Choroid plexus epithelial cell (primary cell): ENCODE results near the gene TMEM212.

Source experiments
- DNase-seq: peaks from one replicate; pipeline ENCODE4 v3.0.0-alpha.2; 2010; ENCODE audit warnings: low read depth
- H3K4me3 ChIP-seq: 2 replicates; pipeline ENCODE4 v1.5.1; 2011; ENCODE audit warnings: low read depth, mild to moderate bottlenecking, control low read depth, low read length, moderate library complexity
- TF ChIP-seq, protein P1 (sequence below): conservative IDR thresholded peaks from 2 replicates; pipeline ENCODE4 v1.5.1; 2011; ENCODE audit warnings: low read depth, mild to moderate bottlenecking, control low read depth, inconsistent platforms, low read length, moderate library complexity

TMEM212 gene

DNA sequence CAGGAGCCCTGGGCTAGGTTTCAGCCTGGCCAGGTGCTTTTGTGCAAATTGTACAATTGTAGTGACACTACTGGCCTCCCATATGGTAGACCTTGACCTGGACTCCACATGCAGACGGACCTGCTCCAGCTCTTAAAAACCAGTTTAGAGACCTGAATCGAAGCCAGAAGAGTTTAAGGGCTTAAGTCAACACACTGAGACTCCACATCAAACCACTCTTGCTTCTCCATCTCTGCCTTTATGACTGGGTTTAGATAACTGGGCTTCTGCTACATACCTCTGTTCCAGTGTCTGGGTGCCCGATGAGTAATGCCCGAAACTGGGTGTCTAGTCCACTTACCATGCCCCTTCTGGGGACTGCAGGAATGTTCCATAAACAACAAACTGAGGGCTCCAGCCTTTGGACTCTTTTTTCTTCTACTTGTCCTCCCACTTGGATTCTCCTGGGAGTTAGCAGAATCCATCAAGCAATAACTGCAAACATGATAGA is 32.8 kb downstream of the TMEM212 start:
- peak; percentile 68 for DNase-seq
- TF ChIP-seq, protein P1, sequence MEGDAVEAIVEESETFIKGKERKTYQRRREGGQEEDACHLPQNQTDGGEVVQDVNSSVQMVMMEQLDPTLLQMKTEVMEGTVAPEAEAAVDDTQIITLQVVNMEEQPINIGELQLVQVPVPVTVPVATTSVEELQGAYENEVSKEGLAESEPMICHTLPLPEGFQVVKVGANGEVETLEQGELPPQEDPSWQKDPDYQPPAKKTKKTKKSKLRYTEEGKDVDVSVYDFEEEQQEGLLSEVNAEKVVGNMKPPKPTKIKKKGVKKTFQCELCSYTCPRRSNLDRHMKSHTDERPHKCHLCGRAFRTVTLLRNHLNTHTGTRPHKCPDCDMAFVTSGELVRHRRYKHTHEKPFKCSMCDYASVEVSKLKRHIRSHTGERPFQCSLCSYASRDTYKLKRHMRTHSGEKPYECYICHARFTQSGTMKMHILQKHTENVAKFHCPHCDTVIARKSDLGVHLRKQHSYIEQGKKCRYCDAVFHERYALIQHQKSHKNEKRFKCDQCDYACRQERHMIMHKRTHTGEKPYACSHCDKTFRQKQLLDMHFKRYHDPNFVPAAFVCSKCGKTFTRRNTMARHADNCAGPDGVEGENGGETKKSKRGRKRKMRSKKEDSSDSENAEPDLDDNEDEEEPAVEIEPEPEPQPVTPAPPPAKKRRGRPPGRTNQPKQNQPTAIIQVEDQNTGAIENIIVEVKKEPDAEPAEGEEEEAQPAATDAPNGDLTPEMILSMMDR = no peak
- no peak overlapping the region for H3K4me3 ChIP-seq

DNA sequence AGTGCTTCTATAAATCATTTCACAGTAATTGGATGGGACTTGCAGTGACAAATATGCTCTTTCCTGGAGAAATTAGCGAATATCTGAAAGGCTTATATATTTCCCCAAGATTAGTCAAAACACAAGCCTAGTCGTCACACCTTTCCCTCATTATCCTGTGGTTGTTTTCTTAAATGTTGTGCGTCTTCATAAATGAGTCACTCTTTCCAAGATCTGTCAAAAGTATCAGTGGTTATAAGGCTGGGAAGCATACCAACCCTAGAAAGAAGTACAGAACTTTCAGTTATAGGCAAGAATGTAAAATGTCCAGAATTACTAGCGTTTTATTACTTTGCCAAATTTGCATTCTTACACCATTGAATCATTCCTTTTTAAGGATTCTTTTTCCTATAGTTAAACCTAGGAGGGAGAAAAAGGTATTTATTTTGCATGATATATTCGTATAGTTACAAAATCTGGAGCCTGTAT is 33.6 kb downstream of the TMEM212 start:
- no peak overlapping the region for H3K4me3 ChIP-seq
- peak; percentile 97 for DNase-seq
- TF ChIP-seq, protein P1 = no peak

DNA sequence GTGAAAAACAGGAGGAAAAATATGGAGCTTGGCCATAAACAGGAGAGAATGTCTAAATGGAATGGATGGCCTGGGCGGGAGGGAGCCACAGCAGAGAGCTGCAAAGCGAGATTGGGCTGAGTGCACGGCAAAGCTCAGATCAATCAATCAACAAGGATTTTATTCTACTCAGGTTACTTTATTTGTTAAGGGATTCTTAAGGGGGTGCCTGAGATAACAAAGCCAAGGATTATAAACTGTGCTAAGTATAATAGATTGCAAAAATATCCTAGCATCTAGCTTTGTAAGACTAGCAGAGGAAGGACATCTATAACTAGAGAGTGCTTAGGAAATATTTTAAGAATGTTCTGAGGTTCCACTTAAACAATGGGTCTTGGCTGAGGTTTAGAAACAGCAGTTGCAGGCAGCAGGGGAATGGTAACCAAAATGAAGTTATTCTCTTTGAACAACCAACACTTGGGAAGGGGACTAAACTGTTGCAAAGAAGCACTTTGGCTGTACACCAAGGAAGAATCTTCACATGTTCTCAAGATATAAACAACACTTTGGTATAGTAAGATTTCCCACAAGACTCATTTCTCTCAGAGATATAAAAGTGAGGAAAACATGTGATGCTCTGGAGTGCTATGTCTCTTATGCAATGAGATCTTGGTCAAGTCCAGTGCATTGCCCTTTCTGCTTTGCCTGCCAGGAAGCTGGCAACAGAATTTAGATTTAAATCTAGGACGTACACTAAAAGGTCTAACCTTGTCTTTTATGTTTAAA is 35.5 kb downstream of the TMEM212 start:
- H3K4me3 ChIP-seq = no peak overlapping the region
- DNase-seq = peak; percentile 88
- TF ChIP-seq, protein P1 = no peak

DNA sequence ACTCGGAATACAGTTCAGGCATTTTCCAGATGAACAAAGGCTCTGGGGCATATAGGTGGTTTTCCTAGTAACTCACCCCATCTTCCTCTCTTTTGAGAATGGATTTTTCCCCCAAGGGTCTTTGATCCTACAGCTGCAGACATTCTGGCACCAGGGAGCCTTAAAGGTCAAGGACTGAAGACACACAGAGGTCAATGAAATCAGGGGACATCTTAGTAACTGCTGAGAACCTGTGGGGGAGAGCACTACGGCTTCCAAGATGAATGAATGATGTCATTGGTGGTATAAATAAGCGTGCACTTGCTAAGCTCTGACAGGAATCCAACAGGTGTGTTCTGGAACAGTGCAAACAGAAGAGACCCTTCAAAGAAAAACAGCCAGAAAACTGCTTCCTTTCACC is 36.3 kb downstream of the TMEM212 start:
- TF ChIP-seq, protein P1 = no peak
- DNase-seq = no peak

DNA sequence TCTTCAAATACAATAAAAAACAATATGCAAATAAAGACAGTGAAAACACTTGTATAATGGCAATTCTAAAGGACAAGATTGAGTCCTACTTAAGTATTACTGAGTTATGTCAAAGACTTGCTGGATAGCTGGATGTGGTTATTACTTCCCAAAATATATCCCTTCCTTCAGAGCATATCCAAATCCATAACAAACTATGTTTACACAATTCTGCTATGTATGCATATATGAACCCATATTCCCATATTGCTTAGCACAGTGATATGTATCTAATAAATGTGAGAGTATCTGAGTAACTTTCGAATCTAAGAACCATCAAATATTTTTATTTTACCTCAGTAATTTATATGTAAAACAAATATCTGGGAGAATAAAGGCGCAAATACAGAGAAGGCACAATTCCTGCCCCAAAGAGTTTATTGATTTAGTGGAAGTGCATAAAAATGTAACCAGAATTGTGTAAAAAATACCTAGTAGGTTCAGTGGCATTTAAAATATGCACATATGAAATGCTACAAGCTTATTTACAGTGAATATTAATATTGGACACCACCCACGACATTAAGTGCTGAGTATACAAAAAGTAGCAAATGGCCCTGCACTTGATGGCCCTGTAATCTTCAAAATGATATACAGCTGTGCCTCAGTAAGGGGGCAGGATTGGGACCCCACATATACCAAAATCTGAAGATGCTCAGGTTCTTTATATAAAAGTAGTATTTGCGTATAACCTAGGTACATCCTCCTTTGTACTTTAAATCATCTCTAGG is 37.1 kb downstream of the TMEM212 start:
- TF ChIP-seq, protein P1 = no peak

More for the DNA sequence above, 36.3 kb downstream of the TMEM212 start:
- H3K4me3 ChIP-seq = no peak overlapping the region

DNA sequence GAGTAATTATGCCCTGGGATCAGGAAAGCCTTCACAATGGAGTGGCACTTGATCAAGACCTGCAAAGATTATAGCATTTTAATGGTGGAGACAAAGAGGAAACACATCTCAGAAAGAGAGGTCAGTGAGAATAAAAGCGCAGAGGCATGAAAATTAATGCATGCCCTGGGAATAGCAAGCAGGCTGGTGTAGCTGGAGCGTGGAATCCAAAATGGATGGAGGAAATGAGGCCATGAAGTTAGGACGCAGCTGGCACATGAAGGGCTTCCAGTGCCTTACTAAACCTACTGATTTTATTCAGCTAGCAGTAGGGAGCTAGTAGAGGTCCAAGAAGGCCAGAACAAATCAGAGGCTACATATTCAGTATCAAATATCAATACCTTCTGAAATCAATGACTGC is 38.1 kb downstream of the TMEM212 start:
- no peak for DNase-seq
- H3K4me3 ChIP-seq = no peak overlapping the region
- TF ChIP-seq, protein P1 = no peak

More for the DNA sequence above, 37.1 kb downstream of the TMEM212 start:
- no peak overlapping the region for H3K4me3 ChIP-seq
- DNase-seq = no peak
